ENCODE results near the gene C11orf68.

GRCh38 chr11:65898656-65899355, 20.1 kb downstream of the C11orf68 start:
- TF ChIP-seq CTCF (IDR thresholded peaks at IDR 0.05): no peak
- TF ChIP-seq ZFX (IDR thresholded peaks at IDR 0.05; ENCODE audit: borderline replicate concordance): no peak

All from 22Rv1 (cell line).